Upper lobe of left lung (tissue), 6 donors: ENCODE results near the gene RBPJ. TPM values are rescaled to one million over a fixed set of nuclear protein-coding genes. Genes with fewer than 3 reads are reported as not detected.

Experiments used
- ATAC-seq, 2 donors: fragments of 200-7000 bp; cut with Tn5 transposase; one replicate each; pipeline ENCODE4 v1.9.1; 2022; ENCODE audit warnings: mild to moderate bottlenecking in 2 of 2, moderate library complexity in 2 of 2; ENCODE audit not compliant: low FRiP score in 2 of 2
- DNase-seq, 2 donors: peaks; one replicate each; pipeline ENCODE4 v3.0.0-alpha.2; 2019 to 2020
- H3K27ac ChIP-seq, 4 donors: fragments of 200-600 bp; sonication (generic); one replicate each; pipeline ENCODE4 v1.5.1; 2016 to 2019
- H3K27me3 ChIP-seq, 4 donors: fragments of 200-600 bp; sonication (generic); one replicate each; pipeline ENCODE4 v1.5.1; 2017 to 2019
- H3K36me3 ChIP-seq, 4 donors: fragments of 200-600 bp; sonication (generic); one replicate each; pipeline ENCODE4 v1.5.1; 2016 to 2019
- H3K4me1 ChIP-seq, 4 donors: fragments of 200-600 bp; sonication (generic); one replicate each; pipeline ENCODE4 v1.5.1; 2018 to 2019
- H3K4me3 ChIP-seq, 4 donors: fragments of 200-600 bp; sonication (generic); one replicate each; pipeline ENCODE4 v1.5.1; 2017 to 2019; ENCODE audit warnings: mild to moderate bottlenecking in 2 of 4, moderate library complexity in 1 of 4
- H3K9me3 ChIP-seq, 4 donors: fragments of 200-600 bp; sonication (generic); one replicate each; pipeline ENCODE4 v1.5.1; 2018 to 2019
- CTCF ChIP-seq, 6 experiments: fragments of 450-650 bp in 4 of 6; fragments of 200-600 bp in 2 of 6; sonication (generic) in 2 of 6; IDR thresholded peaks; one replicate each; pipeline ENCODE4 v1.5.1; 2016 to 2019; ENCODE audit warnings: antibody characterized with exemption in 6 of 6
- EP300 ChIP-seq, 4 donors: sonication (generic); formaldehyde crosslinking; IDR thresholded peaks; one replicate each; pipeline ENCODE4 v1.5.1; 2017; ENCODE audit warnings: antibody characterized with exemption in 4 of 4, control low read depth in 2 of 4
- POLR2A ChIP-seq, 4 donors: fragments of 450-650 bp; IDR thresholded peaks; one replicate each; pipeline ENCODE4 v1.5.1; 2016 to 2017; ENCODE audit warnings: antibody characterized with exemption in 4 of 4, mild to moderate bottlenecking in 2 of 4
- POLR2AphosphoS5 ChIP-seq, 2 donors: sonication (generic); formaldehyde crosslinking; IDR thresholded peaks; one replicate each; pipeline ENCODE4 v1.5.1; 2017; ENCODE audit warnings: antibody characterized with exemption in 2 of 2
- WGBS, 2 donors: methylation state at CpG; one replicate each; pipeline ENCODE4 v1.1.5; 2017 to 2018; 5-methylcytosine and 5-hydroxymethylcytosine counted together
- total RNA-seq, 6 donors: library from RNA; depleted of rRNA in 4 of 6; stranded (reverse); fragments of >200 nt in 4 of 6; gene quantifications; one replicate each; pipeline versions ENCODE4 v1.1.0 to v1.2.1, GENCODE V29; 2016 to 2021
- donor health status: DM: no; HTN: no; CAD: no; lungs with moderate emphysema.
- donor health status: DM: no; HTN: yes; CAD: no; lungs with severe emphysema.

RBPJ gene
- total RNA-seq, 6 donors from 2014 or later, result 59.4 to 93.2 (median 79.4) TPM

GRCh38 chr4:26475716-26476115 lies 154.9 kb downstream of the RBPJ start:
- no peak for ATAC-seq
- Histone ChIP-seq H3K9me3 (no peaks in the 10 kb centered on the region), H3K4me1 (no peaks in the 10 kb centered on the region), H3K27me3 (no peaks in the 10 kb centered on the region), H3K36me3 (no peaks in the 10 kb centered on the region), H3K4me3 (no peak overlapping the region), H3K27ac (no peak overlapping the region)
- DNase-seq, result no peak
- 87 to 97% methylated on average over 8 of the region's 8 CpGs for WGBS, 2 donors
- TF ChIP-seq POLR2A (IDR thresholded peaks at IDR 0.05) (no peak), POLR2AphosphoS5 (IDR thresholded peaks at IDR 0.05) (no peak), EP300 (IDR thresholded peaks at IDR 0.05) (no peak), CTCF (IDR thresholded peaks at IDR 0.05) (no peak)

- H3K4me1 ChIP-seq, result no peaks in the 10 kb centered on the region
- H3K27ac ChIP-seq, result no peak overlapping the region
- no peaks in the 10 kb centered on the region for H3K27me3 ChIP-seq
- WGBS, 2 donors, result 65 to 77% methylated on average over 5 of the region's 5 CpGs
- H3K36me3 ChIP-seq, result no peaks in the 10 kb centered on the region
- TF ChIP-seq CTCF (IDR thresholded peaks at IDR 0.05) (no peak), POLR2AphosphoS5 (IDR thresholded peaks at IDR 0.05) (no peak), POLR2A (IDR thresholded peaks at IDR 0.05) (no peak), EP300 (IDR thresholded peaks at IDR 0.05) (no peak)
- H3K9me3 ChIP-seq, result no peaks in the 10 kb centered on the region
- no peak for DNase-seq
- ATAC-seq, result no peak
- H3K4me3 ChIP-seq, result no peak overlapping the region
These were observed 155.7 kb downstream of the RBPJ start for GRCh38 chr4:26476545-26476944.

GRCh38 chr4:26478330-26478729 lies 157.5 kb downstream of the RBPJ start:
- no peaks in the 10 kb centered on the region for H3K36me3 ChIP-seq
- ATAC-seq (no peak), DNase-seq (no peak)
- H3K27ac ChIP-seq, result no peak overlapping the region
- no peaks in the 10 kb centered on the region for H3K27me3 ChIP-seq
- no peaks in the 10 kb centered on the region for H3K4me1 ChIP-seq
- 85 to 86% methylated on average over 13 of the region's 13 CpGs for WGBS, 2 donors
- no peaks in the 10 kb centered on the region for H3K9me3 ChIP-seq
- no peak overlapping the region for H3K4me3 ChIP-seq
- TF ChIP-seq POLR2AphosphoS5 (IDR thresholded peaks at IDR 0.05), result no peak
- TF ChIP-seq POLR2A (IDR thresholded peaks at IDR 0.05), result no peak
- no peak for TF ChIP-seq CTCF (IDR thresholded peaks at IDR 0.05)
- TF ChIP-seq EP300 (IDR thresholded peaks at IDR 0.05), result no peak

- Histone ChIP-seq H3K4me1 (no peaks in the 10 kb centered on the region), H3K27me3 (no peaks in the 10 kb centered on the region), H3K27ac (no peak overlapping the region), H3K4me3 (no peak overlapping the region), H3K36me3 (no peaks in the 10 kb centered on the region), H3K9me3 (no peaks in the 10 kb centered on the region)
- DNase-seq (no peak), ATAC-seq (no peak)
- 68 to 82% methylated on average over 3 of the region's 3 CpGs for WGBS, 2 donors
- TF ChIP-seq POLR2AphosphoS5 (IDR thresholded peaks at IDR 0.05) (no peak), EP300 (IDR thresholded peaks at IDR 0.05) (no peak), CTCF (IDR thresholded peaks at IDR 0.05) (no peak), POLR2A (IDR thresholded peaks at IDR 0.05) (no peak)
These were observed 162.0 kb downstream of the RBPJ start for GRCh38 chr4:26482508-26483462.
